Measurements from ENCODE around the gene IGF2. TPM values are rescaled to one million over a fixed set of nuclear protein-coding genes. Genes with fewer than 3 reads are reported as not detected.
"Not testable (repeated sequence)": the region's sequence is repeated elsewhere in the genome, so short reads cannot be mapped to it uniquely, and the experiment has no call there.

The IGF2 gene
- total RNA-seq, 1 experiment from 2014 or later = 1.5 TPM

DNA sequence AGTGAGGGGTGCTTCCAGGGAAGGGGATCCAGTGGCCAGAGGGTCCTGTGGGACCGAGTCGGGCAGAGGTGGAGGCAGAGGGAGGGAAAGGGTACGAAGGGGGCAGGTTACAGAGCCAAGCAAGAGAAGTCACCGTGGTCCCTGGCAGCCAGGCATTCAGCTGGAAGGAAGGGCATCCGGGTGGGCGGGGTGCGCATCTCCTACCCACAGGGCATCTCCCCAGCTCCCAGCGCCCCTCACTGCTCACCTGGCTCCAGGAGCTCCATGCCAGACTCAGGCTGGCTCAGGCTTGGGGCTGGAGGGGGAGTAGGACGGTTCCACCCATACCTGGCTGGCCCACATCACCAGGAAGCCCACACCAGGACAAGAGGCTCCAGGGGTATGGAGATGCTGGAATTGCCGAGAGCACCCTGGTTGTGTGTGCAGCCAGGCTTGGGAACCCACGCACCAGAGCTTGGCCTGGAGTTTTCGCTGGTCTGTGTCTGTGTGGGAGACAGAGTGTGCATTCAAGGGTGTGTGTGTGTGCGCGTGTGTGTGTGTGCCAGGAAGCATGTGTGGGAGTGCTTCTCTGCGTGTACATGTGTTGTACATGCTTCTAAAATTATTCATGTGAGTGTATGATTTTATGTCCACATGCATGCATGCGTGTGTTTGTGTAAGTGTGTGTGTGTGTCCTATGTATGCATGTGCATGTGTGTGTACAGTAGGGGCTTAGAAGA lies 39.0 kb upstream of the IGF2 start:
- H3K4me1 Mint-ChIP-seq, POLR2A ChIA-PET: not testable (repeated sequence)

DNA sequence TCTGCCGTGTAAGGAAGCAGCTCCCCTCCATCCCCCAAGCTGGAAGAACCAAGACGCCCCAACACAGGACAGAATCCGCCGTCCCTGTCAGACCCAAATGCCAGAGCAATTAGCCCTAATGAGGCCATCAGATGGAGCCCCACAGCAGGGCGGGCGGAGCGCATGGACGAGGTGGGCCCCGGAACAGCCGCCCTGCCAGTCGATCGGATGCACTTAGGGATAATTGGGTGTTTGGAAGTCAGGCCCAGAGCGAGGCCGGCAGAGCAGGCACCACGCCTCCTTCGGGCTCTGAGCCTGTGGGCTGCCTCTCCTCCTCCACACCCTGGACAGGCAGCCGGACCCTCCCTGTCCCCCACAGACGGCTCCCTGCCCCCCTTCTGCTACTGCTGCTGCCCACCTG lies 37.9 kb upstream of the IGF2 start:
- H3K4me1 Mint-ChIP-seq = no peaks in the 10 kb centered on the region
- no peak overlapping the region for H3K4me3 Mint-ChIP-seq
- TF ChIP-seq AFF4 (CRISPR knock-in tag; IDR thresholded peaks at IDR 0.05; ENCODE audit: borderline replicate concordance) (no peak), ZNF671 (CRISPR knock-in tag; IDR thresholded peaks at IDR 0.05) (no peak), CREM (CRISPR knock-in tag; IDR thresholded peaks at IDR 0.05) (no peak), OVOL2 (CRISPR knock-in tag; IDR thresholded peaks at IDR 0.05; ENCODE audit: borderline replicate concordance) (no peak), ETV6 (CRISPR knock-in tag; IDR thresholded peaks at IDR 0.05) (no peak), MXD4 (CRISPR knock-in tag; IDR thresholded peaks at IDR 0.05; ENCODE audit: borderline replicate concordance) (no peak)
- TF ChIP-seq, protein P1, sequence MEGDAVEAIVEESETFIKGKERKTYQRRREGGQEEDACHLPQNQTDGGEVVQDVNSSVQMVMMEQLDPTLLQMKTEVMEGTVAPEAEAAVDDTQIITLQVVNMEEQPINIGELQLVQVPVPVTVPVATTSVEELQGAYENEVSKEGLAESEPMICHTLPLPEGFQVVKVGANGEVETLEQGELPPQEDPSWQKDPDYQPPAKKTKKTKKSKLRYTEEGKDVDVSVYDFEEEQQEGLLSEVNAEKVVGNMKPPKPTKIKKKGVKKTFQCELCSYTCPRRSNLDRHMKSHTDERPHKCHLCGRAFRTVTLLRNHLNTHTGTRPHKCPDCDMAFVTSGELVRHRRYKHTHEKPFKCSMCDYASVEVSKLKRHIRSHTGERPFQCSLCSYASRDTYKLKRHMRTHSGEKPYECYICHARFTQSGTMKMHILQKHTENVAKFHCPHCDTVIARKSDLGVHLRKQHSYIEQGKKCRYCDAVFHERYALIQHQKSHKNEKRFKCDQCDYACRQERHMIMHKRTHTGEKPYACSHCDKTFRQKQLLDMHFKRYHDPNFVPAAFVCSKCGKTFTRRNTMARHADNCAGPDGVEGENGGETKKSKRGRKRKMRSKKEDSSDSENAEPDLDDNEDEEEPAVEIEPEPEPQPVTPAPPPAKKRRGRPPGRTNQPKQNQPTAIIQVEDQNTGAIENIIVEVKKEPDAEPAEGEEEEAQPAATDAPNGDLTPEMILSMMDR (IDR thresholded peaks at IDR 0.05) = no peak
- TF ChIP-seq, protein P2, sequence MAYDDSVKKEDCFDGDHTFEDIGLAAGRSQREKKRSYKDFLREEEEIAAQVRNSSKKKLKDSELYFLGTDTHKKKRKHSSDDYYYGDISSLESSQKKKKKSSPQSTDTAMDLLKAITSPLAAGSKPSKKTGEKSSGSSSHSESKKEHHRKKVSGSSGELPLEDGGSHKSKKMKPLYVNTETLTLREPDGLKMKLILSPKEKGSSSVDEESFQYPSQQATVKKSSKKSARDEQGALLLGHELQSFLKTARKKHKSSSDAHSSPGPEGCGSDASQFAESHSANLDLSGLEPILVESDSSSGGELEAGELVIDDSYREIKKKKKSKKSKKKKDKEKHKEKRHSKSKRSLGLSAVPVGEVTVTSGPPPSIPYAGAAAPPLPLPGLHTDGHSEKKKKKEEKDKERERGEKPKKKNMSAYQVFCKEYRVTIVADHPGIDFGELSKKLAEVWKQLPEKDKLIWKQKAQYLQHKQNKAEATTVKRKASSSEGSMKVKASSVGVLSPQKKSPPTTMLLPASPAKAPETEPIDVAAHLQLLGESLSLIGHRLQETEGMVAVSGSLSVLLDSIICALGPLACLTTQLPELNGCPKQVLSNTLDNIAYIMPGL (CRISPR knock-in tag; IDR thresholded peaks at IDR 0.05) = no peak
- TF ChIP-seq, protein P3, sequence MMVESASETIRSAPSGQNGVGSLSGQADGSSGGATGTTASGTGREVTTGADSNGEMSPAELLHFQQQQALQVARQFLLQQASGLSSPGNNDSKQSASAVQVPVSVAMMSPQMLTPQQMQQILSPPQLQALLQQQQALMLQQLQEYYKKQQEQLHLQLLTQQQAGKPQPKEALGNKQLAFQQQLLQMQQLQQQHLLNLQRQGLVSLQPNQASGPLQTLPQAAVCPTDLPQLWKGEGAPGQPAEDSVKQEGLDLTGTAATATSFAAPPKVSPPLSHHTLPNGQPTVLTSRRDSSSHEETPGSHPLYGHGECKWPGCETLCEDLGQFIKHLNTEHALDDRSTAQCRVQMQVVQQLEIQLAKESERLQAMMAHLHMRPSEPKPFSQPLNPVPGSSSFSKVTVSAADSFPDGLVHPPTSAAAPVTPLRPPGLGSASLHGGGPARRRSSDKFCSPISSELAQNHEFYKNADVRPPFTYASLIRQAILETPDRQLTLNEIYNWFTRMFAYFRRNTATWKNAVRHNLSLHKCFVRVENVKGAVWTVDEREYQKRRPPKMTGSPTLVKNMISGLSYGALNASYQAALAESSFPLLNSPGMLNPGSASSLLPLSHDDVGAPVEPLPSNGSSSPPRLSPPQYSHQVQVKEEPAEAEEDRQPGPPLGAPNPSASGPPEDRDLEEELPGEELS (CRISPR knock-in tag; IDR thresholded peaks at IDR 0.05) = no peak
- TF ChIP-seq, protein P4, sequence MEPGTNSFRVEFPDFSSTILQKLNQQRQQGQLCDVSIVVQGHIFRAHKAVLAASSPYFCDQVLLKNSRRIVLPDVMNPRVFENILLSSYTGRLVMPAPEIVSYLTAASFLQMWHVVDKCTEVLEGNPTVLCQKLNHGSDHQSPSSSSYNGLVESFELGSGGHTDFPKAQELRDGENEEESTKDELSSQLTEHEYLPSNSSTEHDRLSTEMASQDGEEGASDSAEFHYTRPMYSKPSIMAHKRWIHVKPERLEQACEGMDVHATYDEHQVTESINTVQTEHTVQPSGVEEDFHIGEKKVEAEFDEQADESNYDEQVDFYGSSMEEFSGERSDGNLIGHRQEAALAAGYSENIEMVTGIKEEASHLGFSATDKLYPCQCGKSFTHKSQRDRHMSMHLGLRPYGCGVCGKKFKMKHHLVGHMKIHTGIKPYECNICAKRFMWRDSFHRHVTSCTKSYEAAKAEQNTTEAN (CRISPR knock-in tag; IDR thresholded peaks at IDR 0.05) = no peak
- DNase-seq (ENCODE audit: low spot score) (no peak), ATAC-seq (no peak)
- H3K36me3 Mint-ChIP-seq = no peaks in the 10 kb centered on the region
- ChIA-PET POLR2A (no interaction called here), CTCF (no interaction called here)
- no peak overlapping the region for H3K27ac Mint-ChIP-seq
- no peaks in the 10 kb centered on the region for H3K9me3 Mint-ChIP-seq
- peaks cover 2% of the 10 kb centered on the region; the same call in 1 of the 2 replicates for H3K27me3 Mint-ChIP-seq (ENCODE audit: low read depth)

More for the DNA sequence above, 39.0 kb upstream of the IGF2 start:
- not testable (repeated sequence) for H3K27ac Mint-ChIP-seq; H3K4me3 Mint-ChIP-seq; H3K9me3 Mint-ChIP-seq; H3K36me3 Mint-ChIP-seq; ATAC-seq; DNase-seq (ENCODE audit: low spot score); H3K27me3 Mint-ChIP-seq (ENCODE audit: low read depth)
- CTCF ChIA-PET = interaction anchor here (0.6 to 1.3 kb wide), 2 partner anchors 8 to 1407 kb away, joined by 3 to 6 read pairs; no protein-coding TSS in a partner anchor
